Inferior parietal cortex (tissue), 1 donor: ENCODE results near the gene ST6GALNAC4.

Experiments used
- DNase-seq: peaks from one replicate; pipeline ENCODE4 v3.0.0-alpha.2; 2016; ENCODE audit errors: extremely low spot score

Gene ST6GALNAC4

DNA sequence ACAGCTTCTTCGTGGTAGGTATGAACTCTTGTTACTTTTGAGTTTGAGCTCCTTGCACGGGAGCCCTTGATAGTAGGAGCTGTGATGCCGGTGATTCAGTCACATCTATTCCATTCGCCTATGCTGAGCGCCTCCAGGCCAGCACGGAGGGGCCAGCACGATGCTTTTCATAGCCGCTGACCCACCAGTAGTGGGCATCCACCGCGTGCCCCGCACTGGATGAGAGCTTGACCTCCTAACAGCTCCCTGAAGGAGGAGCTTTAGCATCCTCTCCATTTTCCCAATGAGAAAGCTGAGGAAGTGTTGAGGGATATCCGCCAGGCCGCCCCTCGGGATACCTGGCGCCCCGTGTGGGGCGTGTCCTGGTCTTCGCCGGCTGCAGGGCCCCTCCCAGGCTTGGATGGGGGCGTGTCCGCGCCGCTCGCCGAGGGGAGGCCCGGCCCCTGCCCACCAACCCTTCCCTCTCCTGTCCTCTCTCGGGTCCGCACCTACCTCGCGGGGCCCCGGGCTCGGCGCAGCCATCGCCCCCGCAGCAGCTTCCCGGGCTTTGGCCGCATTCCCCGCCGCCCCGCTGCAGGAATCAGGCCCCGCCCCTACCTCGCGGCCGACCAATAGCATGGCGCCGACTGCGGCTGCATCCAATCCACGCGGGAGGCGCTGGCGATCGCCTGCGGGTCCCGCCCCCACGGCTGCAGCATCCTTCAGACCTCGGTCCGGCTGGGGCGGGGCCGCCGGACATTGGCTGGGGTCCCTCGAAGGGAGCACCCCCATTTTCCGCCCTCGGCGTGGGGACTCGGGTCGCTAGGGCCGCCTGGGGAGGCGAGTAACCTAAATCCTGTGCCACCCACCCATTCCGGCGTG, 13.6 kb upstream of the ST6GALNAC4 start, which contains the start of gene PIP5KL1:
TSS of gene PIP5KL1 (minus strand) at position 547 of the 861 bp plus-strand sequence. CDS start at position 522, 25 bp downstream.
- peak; percentile 85 for DNase-seq

DNA sequence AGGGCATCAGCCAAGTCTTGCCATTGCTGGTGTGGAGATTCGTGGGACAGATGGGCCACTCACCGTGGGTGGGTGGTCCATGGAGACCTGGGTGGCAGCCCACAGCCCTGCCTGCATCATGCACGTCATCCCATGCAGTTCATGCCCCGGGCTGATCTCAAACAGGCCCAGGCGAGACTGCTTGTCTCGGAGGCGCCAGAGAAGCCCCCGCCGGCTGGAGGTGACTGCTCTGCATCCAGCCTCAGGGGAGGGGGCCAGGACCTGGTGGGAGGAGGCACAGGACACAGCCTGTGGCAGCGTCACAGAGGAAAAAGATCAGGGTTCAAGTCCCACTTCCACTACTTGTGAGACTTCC, 12.8 kb upstream of the ST6GALNAC4 start:
- no peak for DNase-seq

DNA sequence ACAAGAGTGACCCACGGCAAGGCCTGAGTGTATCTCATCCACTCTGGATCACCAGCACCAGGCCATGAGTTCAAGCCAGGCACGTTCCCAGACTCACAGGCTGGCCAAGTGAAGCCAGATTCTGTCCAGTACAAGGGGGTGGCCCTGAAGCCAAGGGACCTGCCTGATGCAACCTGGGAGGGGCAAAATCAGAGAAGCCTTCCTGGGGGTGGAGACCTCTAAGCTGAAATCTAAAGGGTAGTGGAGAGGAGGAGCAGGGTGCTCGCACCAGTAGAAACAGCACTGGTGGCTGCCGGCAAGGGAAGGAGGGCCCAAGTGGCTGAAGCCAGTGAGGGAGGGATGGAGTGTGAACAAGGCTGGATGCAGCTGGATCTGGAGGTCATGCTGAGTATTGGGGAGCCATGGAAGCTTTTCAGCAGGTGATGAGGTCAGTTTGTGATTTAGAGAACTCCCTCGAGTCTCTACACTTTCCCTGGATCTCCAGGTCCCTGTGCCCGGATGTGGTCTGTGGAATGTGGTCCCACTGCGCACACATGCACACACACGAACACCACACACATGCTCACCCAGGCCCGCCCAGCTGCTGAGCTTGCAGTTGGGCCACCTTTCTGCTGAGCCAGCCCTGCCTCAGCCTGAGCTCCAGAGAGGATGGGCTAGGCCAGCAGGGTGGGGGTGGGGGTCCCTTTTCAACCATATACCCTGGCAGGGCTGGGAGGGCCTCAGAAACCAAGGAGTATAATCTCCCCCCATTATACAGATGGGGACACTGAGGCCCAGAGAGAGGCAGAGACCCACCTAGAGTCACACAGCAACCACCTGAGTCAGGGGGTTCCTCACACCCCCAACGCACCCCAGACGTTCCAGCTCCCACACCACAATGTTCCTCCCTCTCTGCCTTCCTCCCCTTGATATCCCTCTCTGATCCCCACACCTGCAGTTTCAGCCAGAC, 12.1 kb upstream of the ST6GALNAC4 start:
- DNase-seq, result no peak

DNA sequence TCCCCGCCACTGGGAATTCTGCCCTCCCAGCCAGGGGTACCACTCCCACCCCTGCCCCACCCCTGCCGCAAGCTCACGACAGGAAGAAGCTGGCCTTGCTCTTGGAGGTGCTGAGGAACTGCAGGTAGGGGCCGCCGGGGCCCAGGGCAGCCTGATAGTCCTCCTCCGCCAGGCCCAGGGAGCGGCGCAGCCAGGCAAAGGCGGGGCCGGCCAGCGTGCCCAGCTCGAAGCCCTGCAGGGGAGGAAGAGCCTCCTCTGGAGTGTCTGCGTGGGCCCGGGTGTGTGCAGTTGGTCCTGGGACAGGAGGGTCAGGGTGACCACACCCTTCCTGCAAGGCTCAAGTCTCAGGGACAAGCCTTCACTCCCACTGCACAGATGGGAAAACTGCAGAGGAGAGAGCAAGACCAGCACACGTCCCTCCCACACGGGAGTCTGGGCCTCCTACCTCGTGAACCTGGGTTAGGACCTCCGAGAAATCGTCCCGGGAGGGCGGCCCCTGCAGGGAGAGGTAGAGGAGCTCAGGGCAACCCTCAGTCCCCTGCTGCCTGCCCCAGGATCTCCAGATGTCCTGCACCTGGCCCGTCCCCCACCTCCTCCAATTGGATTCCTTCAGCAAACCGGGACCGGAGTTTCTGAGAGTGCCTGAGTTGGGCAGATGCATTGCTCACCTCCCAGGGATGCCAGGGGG, 11.3 kb upstream of the ST6GALNAC4 start:
- DNase-seq, result no peak

DNA sequence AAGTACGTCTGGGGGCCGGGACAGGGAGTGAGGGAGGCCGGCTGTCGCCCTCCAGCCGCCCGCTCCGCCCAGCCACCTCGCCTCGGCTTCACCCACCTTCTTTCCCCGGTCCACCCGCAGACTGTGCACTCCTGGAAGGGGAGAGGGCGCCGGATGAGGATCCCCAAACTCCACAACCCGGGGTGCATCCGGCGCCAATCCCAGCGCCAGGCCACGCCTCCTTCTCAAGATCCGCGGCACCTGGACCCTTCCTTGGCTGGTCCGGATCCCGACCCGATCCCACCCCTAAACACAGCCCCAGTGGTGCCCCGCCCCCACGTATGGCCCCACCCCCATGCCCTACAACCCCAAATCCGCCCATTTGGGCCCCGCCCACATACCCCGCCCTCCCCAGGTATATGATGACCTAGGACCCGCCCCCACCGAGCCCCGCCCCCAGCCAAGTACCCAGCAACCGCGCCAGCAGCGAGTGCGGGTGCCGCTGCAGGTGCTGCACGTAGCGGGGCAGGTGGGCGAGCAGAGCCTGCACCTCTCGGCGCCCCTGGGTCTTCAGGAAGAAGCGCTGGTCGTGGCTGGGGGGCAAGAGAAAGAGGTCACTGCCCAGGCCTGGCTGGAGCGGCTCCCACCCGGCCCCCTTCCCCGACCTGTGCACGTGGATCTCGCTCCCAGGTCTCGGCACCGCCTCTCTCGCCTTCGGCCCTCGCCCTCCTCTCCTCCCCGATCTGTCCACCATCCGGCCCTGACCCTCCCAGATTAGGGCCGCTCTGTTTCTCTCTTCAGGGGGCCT, 10.6 kb upstream of the ST6GALNAC4 start:
- DNase-seq, result no peak

DNA sequence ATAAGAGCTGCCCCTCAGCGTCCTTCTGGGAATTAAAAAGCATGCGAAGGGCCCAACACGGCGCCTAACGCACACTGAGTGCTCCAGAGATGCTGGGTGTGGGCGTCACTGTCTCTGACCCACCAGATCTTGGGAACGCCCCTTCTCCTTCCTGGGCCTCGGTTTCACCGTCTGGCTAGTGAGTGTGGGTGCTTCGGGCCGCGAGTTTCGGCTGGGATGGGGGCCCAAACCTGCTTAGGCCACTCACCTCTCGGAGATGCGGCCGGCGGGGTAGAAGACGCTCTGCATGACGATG, 10.0 kb upstream of the ST6GALNAC4 start:
- no peak for DNase-seq

DNA sequence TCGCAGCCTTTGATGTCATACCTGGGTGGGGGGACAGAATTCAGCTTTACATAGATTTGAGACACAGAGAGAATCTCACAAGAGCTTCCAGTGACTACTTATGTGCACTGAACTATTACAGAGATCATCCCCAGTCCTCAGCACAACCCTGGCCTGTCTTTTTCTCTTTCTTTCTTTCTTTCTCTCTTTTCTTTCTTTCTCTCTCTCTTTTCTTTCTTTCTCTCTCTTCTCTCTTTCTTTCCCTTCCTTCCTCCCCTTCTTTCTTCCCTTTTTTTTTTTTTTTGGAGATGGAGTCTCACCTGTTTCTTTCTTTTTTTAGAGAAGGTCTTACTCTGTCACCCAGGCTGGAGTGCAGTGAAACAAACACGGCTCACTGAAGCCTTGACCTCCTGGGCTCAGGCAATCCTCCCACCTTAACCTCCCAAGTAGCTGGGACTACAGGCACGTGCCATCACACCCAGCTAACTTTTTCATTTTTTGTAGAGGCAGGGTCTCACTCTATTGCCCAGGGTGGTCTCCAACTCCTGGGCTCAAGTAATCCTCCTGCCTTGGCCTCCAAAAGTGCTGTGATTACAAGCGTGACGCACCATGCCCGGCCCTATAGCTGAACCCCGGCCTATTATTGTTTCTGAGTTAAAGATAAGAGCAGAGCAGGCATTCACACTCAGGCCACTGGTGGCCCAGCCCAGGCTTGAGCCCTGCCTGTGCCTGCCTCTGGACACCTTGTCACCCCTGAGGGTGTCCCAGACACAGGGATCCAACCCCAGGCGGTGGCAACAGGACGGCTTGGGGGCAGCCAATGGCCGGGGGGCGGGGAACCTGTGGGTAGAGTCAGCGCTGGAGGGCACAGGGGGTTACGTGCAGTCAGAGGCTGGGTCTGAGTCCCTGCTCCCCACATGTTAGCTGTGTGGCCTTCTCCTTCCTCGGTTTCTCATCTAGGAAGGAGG, 9.4 kb upstream of the ST6GALNAC4 start:
- DNase-seq, result no peak

DNA sequence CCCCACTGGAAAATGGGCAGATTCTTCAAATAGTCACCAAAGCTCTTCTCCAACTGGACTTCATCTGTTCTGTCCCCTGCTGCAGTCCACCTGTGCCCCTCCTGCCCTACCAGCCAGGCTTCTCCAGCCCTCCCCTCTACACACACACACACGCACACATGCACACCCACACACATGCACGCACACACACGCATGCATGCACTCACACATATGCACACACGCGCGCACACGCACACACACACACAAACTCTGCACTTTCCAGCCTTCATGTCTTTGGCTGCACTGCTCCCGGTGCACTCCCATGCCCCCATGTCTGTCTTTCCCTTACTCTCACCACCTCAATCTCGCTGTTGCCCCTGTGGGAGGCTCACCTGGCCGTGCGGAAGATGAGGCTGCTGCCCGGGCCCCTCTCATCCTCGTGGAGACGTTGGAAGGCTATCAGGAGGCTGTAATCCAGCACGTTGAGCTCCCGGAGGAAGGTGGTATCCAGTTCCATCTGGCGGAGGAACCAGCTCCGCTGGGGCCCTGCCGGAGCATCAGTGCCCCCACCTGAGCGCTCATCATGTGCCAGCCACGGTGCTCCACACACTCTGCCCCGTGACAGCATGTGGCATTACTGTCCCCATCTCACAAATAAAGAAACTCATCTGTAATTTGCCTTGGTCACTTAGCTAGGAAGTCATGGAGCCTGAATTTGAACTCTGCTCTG, 8.0 kb upstream of the ST6GALNAC4 start:
- no peak for DNase-seq

DNA sequence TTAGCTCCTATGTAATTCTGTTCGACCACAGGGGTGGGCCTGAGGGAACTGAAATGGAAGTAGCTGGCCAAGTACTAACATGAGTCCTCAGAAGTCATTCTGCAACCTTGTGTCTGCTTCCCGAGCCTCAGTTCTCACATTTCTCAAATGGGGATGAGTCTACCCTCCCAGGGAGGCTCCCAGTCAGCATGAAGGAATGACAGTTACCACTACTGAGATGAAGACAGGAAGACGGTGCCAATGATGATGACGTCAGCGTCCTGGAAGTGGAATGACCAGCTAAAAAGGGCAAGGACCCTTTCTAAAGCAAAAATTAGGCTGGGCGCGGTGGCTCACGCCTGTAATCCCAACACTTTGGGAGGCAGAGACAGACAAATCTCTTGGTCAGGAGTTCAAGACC, 6.9 kb upstream of the ST6GALNAC4 start:
- no peak for DNase-seq

DNA sequence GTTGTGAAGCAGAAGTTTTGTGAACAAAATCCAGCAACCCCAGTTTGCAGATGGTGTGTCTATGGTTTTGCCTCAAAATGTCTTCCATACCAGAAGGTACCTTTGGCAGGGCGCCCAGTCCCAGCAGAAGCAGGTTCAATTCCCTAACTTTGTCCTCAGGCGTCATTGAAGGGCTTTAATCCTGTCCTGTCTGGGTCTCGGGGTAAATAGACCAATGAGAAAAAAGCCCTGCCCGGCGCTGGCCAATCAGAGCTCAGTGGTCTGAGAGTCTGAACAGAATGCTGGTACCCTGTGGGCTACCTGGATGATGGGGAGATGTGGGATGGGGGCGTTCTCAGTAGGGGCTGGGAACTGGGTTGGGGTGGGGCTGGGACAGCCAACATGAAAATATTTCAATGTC, 6.2 kb upstream of the ST6GALNAC4 start:
- no peak for DNase-seq

DNA sequence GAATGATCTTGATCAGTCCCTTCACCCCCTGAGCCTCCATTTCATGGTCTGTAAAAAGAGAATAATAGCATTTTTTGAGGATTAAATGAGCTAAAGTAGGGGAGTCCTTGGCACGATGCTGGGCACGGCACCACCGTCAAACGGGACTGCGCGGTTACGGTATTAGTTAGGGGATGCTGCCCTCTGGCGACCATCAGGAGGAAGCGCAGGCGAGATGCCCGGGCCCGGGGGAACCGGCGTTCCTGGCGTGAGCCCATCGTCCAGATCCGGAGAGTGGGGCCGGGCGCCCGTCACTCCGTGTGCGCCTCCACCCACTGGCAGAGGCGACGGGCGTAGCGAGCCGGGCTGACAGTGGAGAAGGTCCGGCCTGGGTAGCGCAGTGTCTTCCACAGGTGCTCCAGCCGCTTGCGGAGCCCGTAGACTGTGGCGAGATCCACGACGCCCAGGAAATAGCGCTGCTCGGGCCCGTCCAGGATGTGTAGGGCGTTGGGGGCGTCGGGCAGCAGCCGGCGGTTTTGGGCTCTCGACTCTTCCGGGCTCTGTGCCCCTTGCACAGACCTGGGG, 4.8 kb upstream of the ST6GALNAC4 start:
- peak; percentile 74 for DNase-seq

DNA sequence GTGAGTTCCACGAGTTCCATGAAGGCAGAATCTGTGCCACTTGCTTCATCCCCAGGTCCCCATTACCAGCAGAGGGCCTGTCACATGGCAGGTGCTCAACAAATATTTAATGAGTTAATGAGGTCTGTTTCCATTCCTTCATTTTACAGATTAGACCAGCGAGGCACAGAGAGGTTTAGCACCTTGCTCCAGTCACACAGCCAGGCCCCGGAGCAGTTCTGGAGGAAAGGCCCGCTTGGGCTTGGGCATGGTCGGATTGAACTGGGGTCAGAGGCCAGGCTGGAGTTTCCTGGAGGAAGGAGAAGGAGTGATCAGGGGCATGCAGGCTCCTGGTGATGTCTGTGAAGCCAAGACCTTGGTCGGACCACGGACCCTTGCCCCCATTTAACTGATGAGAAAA, 4.0 kb upstream of the ST6GALNAC4 start:
- DNase-seq, result no peak

DNA sequence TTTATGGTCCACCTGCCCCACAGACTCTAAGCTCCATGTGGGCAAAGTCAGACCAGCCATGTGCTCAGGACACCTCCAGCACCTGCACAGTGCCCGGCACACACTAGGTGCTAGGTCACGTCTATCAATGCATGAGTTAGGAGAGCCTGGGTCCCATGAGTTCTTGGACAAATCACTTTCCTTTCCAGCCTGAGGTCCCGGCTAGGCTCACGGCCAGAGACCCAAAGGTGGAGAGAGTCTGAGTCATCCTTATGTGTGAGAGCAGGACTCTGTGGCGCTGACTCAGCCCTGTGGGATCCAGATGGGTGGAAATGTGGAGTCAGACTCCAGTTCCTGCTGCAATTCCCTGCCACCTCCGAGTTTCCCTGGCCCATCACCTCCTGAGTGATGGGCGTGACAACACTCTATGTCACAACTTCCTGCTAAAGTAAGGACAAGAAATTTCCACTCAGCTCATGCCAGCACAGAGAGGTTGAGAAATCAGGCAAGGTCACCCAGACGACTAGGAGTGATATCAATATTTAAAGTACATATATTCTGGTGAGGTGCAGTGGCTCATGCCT, 2.5 kb upstream of the ST6GALNAC4 start:
- DNase-seq, result no peak

DNA sequence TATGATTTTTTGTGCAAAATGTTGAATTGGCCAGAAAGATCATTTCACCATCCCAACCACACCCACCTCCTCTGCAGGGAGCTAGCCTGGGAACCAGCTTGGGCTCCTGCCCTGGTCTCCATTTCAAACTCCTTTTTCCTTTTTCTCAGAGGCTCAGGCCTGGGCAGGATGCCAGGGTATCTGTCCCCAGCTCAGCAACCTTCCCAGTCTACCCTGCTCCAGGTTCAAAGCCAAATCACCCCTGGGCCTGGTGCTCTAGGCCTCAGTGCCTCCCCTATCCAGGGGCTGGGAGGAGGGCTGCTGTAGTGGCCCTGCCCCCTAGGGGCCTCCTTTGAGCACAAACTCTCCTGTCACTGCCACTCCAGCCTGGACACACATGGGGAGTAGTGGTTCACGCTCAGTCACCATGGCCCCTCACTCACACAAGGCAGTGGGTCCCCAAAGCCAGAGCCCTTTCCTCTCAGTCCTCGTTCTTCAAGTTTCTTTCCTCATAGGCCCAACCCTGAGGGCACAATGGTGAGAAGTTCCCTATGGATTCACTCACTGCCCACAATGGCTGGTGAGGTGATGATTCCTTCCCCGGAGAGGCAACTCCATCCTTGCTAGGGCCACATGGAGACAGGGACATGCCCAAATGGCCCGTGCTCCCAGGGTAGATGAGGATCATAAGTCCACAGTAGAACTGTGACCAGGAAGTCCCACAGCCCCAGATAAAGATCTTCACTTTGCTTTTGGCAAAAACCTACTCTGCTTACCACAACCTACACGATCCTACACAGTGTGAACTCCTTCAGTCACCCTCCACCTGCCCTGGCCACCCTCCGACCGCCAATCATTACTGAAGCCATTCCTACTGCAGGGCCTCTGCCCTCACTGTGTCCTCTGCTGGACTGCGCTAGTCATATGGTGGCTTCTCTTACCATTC, 1.6 kb upstream of the ST6GALNAC4 start:
- DNase-seq, result no peak

DNA sequence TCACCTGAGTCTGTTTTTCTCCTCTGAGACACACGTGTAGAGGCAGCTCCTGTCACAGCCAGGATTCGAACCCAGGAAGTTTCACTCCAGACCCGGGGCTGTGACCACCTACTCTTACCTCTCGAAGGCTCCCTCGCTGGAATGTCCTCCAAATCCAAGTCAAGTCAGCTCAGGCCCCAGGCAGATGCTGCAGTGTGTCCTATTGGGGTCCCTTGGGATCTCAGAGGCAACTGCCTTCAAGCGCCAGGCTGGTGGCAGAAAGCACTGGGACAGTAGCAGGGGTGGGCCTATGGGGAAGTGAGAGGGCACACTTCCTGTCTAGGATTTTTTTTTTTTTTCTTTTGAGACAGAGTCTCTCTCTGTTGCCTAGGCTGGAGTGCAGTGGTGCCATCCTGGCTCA, 762 bp upstream of the ST6GALNAC4 start:
- no peak for DNase-seq

DNA sequence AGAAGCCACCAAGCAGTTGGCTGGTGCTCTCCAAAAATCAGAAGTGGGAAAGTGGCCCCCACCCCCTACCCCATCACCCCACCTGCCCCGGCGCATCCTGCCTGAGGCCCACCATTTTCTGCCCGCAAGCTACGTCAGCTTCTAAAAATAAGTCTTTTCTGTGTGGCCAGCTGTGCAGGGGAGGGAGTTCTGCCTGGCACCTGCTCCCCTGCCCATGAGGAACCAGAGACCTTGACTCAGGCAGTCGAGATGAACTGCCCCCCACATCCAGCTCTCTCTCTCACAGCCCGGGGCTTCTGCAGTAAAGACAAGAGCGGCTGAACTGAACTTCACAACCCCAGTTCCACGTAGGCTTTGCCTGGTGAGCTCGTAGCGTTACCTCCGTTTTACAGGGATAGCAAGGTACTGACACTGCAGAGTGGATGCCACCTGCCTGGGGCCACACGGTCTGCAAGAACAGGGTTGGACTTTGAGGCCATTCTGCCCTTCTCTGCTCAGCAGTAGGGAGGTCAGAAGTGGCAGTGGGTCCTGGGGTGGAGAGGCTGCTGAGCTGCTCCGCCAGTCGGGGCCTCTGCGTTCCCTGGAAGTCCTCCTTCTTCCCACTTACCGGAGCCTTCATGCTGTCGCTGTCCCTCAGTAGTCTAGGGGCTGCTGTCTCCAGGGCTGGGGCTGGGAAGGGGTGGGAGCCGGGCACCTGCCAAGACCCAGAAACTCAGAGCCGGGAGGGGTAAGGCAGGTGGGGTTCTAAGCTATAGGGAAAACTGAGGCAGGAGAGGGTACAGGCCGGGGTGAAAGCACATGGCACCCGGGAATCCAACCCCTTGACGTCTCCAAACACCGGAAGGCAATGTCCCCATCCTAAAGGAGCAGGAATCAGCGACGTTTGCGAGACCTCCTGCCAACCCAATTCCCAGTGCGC, 781 bp downstream of the ST6GALNAC4 start:
- no peak for DNase-seq

DNA sequence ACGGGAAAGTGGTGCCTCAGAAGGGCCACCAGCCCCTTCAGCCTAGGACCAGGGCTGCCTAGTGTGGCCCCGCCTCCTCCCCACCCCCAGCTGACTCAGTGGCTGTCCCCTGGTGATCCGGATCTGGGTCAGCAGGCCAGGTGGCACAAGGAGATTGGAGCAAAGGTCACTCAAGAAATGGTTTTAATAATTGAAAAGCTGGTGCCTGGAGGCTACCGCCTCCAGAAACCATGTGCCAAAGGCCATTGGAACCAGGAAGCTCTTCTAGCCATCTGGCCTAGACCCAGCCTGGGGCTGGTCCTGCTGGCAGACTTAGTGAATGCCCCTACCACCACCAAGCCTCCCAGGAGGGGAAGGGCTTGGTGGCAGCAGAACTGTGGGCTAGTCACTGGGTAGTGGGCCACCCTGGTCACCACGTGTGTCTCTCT, 1.5 kb downstream of the ST6GALNAC4 start:
- no peak for DNase-seq
